Measurements from ENCODE around the gene FKBP2. TPM values are rescaled to one million over a fixed set of nuclear protein-coding genes. Genes with fewer than 3 reads are reported as not detected.
A peak's percentile ranks its signal among the peaks of the same experiment; 100 is the strongest.

Gene FKBP2
- total and polyA plus RNA-seq, 2 experiments from 2014 or later = 57.7 to 349 TPM

GRCh38 chr11:64203421-64204079, 37.3 kb upstream of the FKBP2 start:
- H3K27ac ChIP-seq = no peak overlapping the region
- H4K20me1 ChIP-seq (ENCODE audit: insufficient read depth, poor library complexity, severe bottlenecking) = no peaks in the 10 kb centered on the region
- H3K9me2 ChIP-seq (replicated peaks; ENCODE audit: insufficient read depth) = no peaks in the 10 kb centered on the region
- no peaks in the 10 kb centered on the region for H3K9me3 ChIP-seq (ENCODE audit: low read depth)
- no peak overlapping the region for H3K4me3 ChIP-seq
- 96% methylated on average over 27 of the region's 27 CpGs for WGBS (ENCODE audit: low lambda C conversion rate, missing lambda C conversion rate)
- DNase-seq (ENCODE audit: low spot score) = no peak
- no peaks in the 10 kb centered on the region for H3K27me3 ChIP-seq
- no peaks in the 10 kb centered on the region for H3K36me3 ChIP-seq (replicated peaks; ENCODE audit: insufficient read depth, low read depth)
- no peaks in the 10 kb centered on the region for H3K79me2 ChIP-seq
- no peak overlapping the region for H3K4me2 ChIP-seq
- H2AFZ ChIP-seq = no peak overlapping the region
- TF ChIP-seq EZH2 (IDR thresholded peaks at IDR 0.05; ENCODE audit: borderline replicate concordance) (no peak), EZH2phosphoT487 (IDR thresholded peaks at IDR 0.05; ENCODE audit: low read depth, severe bottlenecking, unreplicated experiment) (no peak), CTCF (IDR thresholded peaks at IDR 0.05; ENCODE audit: poor library complexity) (no peak)
- no peaks in the 10 kb centered on the region for H3K4me1 ChIP-seq (ENCODE audit: insufficient read depth)

GRCh38 chr11:64204080-64204440, 36.8 kb upstream of the FKBP2 start:
- no peak for DNase-seq (ENCODE audit: low spot score)
- Histone ChIP-seq H3K9me2 (replicated peaks; ENCODE audit: insufficient read depth) (no peaks in the 10 kb centered on the region), H3K27ac (no peak overlapping the region), H3K4me1 (ENCODE audit: insufficient read depth) (no peaks in the 10 kb centered on the region), H4K20me1 (ENCODE audit: insufficient read depth, poor library complexity, severe bottlenecking) (no peaks in the 10 kb centered on the region), H3K4me2 (no peak overlapping the region), H3K36me3 (replicated peaks; ENCODE audit: insufficient read depth, low read depth) (no peaks in the 10 kb centered on the region), H3K9me3 (ENCODE audit: low read depth) (no peaks in the 10 kb centered on the region), H3K4me3 (no peak overlapping the region), H2AFZ (no peak overlapping the region), H3K79me2 (no peaks in the 10 kb centered on the region), H3K27me3 (no peaks in the 10 kb centered on the region)
- 91% methylated on average over 15 of the region's 16 CpGs for WGBS (ENCODE audit: low lambda C conversion rate, missing lambda C conversion rate)
- TF ChIP-seq EZH2phosphoT487 (IDR thresholded peaks at IDR 0.05; ENCODE audit: low read depth, severe bottlenecking, unreplicated experiment) (no peak), CTCF (IDR thresholded peaks at IDR 0.05; ENCODE audit: poor library complexity) (no peak), EZH2 (IDR thresholded peaks at IDR 0.05; ENCODE audit: borderline replicate concordance) (no peak)

GRCh38 chr11:64204464-64204989, 36.4 kb upstream of the FKBP2 start:
- peak; percentile 66 for TF ChIP-seq CTCF (IDR thresholded peaks at IDR 0.05; ENCODE audit: poor library complexity)
- no peak for TF ChIP-seq EZH2 (IDR thresholded peaks at IDR 0.05; ENCODE audit: borderline replicate concordance)
- no peak for TF ChIP-seq EZH2phosphoT487 (IDR thresholded peaks at IDR 0.05; ENCODE audit: low read depth, severe bottlenecking, unreplicated experiment)
- Histone ChIP-seq H3K9me2 (replicated peaks; ENCODE audit: insufficient read depth) (no peaks in the 10 kb centered on the region), H3K9me3 (ENCODE audit: low read depth) (no peaks in the 10 kb centered on the region), H3K27me3 (no peaks in the 10 kb centered on the region), H3K27ac (peak overlapping the region; percentile 12), H3K4me3 (no peak overlapping the region), H3K4me2 (no peak overlapping the region), H4K20me1 (ENCODE audit: insufficient read depth, poor library complexity, severe bottlenecking) (no peaks in the 10 kb centered on the region), H3K79me2 (no peaks in the 10 kb centered on the region), H2AFZ (no peak overlapping the region), H3K4me1 (ENCODE audit: insufficient read depth) (no peaks in the 10 kb centered on the region), H3K36me3 (replicated peaks; ENCODE audit: insufficient read depth, low read depth) (no peaks in the 10 kb centered on the region)
- peak; percentile 90 for DNase-seq (ENCODE audit: low spot score)
- 62% methylated on average over 7 of the region's 7 CpGs for WGBS (ENCODE audit: low lambda C conversion rate, missing lambda C conversion rate)

All from hepatocyte (in vitro differentiated cells).